H9 (cell line): ENCODE data around the gene GSTT2. TPM values are rescaled to one million over a fixed set of nuclear protein-coding genes. Genes with fewer than 3 reads are reported as not detected.
A peak's percentile ranks its signal among the peaks of the same experiment; 100 is the strongest.
"Not testable (repeated sequence)": the region's sequence is repeated elsewhere in the genome, so short reads cannot be mapped to it uniquely, and the experiment has no call there.

Experiments used
- DNase-seq: peaks from one replicate; pipeline ENCODE4 v3.0.0-alpha.2; 2017
- H2AFZ ChIP-seq: one replicate; pipeline ENCODE4 v1.6.1; 2013; ENCODE audit warnings: mild to moderate bottlenecking, low read length, control low read depth, moderate library complexity
- H2AK5ac ChIP-seq: 2 replicates; pipeline ENCODE4 v1.6.1; 2013; ENCODE audit warnings: low read length, control low read depth, mixed read lengths; ENCODE audit not compliant: insufficient read length
- H2BK120ac ChIP-seq: one replicate; pipeline ENCODE4 v1.6.1; 2013; ENCODE audit warnings: low read depth, mild to moderate bottlenecking, low read length, control low read depth, inconsistent platforms; ENCODE audit not compliant: poor library complexity, severe bottlenecking
- H2BK12ac ChIP-seq: 2 replicates; pipeline ENCODE4 v1.6.1; 2013; ENCODE audit warnings: low read length, control low read depth, mixed read lengths, low read depth; ENCODE audit not compliant: insufficient read length
- H2BK15ac ChIP-seq: 2 replicates; pipeline ENCODE4 v1.6.1; 2013; ENCODE audit warnings: low read depth, low read length, control low read depth
- H2BK20ac ChIP-seq: one replicate; pipeline ENCODE4 v1.6.1; 2013; ENCODE audit warnings: low read depth, mild to moderate bottlenecking, low read length, control low read depth, inconsistent platforms; ENCODE audit not compliant: poor library complexity, severe bottlenecking
- H2BK5ac ChIP-seq: 2 replicates; pipeline ENCODE4 v1.6.1; 2013; ENCODE audit warnings: low read length, control low read depth, mixed read lengths; ENCODE audit not compliant: insufficient read length
- H3K14ac ChIP-seq: 2 replicates; pipeline ENCODE4 v1.6.1; 2013; ENCODE audit warnings: low read length, control low read depth; ENCODE audit not compliant: insufficient read depth
- H3K18ac ChIP-seq: 2 replicates; pipeline ENCODE4 v1.6.1; 2013; ENCODE audit warnings: low read depth, mild to moderate bottlenecking, mixed read lengths, low read length, control low read depth; ENCODE audit not compliant: insufficient read length
- H3K23ac ChIP-seq: 2 replicates; pipeline ENCODE4 v1.6.1; 2013; ENCODE audit warnings: low read length, control low read depth, mixed read lengths, low read depth; ENCODE audit not compliant: insufficient read length
- H3K23me2 ChIP-seq: 2 replicates; pipeline ENCODE4 v1.6.1; 2013; ENCODE audit warnings: low read depth, mild to moderate bottlenecking, mixed read lengths, low read length, control low read depth; ENCODE audit not compliant: insufficient read length, poor library complexity, severe bottlenecking
- H3K27ac ChIP-seq: 2 replicates; pipeline ENCODE4 v1.5.1; 2013; ENCODE audit warnings: low read length, control low read depth, mixed read lengths, low read depth; ENCODE audit not compliant: insufficient read length
- H3K27me3 ChIP-seq: 2 replicates; pipeline ENCODE4 v1.6.1; 2013; ENCODE audit warnings: low read length, control low read depth, inconsistent platforms; ENCODE audit not compliant: insufficient read depth
- H3K4ac ChIP-seq: 2 replicates; pipeline ENCODE4 v1.6.1; 2013; ENCODE audit warnings: low read depth, mild to moderate bottlenecking, control low read depth, inconsistent platforms, low read length, moderate library complexity
- H3K4me1 ChIP-seq: 2 replicates; pipeline ENCODE4 v1.6.1; 2013; ENCODE audit warnings: low read length, control low read depth, inconsistent platforms; ENCODE audit not compliant: insufficient read depth
- H3K4me2 ChIP-seq: 2 replicates; pipeline ENCODE4 v1.6.1; 2013; ENCODE audit warnings: low read length, control low read depth, mixed read lengths; ENCODE audit not compliant: insufficient read length, insufficient read depth
- H3K56ac ChIP-seq: 2 replicates; pipeline ENCODE4 v1.6.1; 2013; ENCODE audit warnings: low read depth, mild to moderate bottlenecking, mixed read lengths, low read length, control low read depth; ENCODE audit not compliant: insufficient read length
- H3K79me1 ChIP-seq: 2 replicates; pipeline ENCODE4 v1.6.1; 2013; ENCODE audit warnings: low read depth, mild to moderate bottlenecking, moderate library complexity, low read length, control low read depth, inconsistent platforms; ENCODE audit not compliant: insufficient read depth, poor library complexity, severe bottlenecking
- H3K79me2 ChIP-seq: 2 replicates; pipeline ENCODE4 v1.6.1; 2013; ENCODE audit warnings: low read length, control low read depth, inconsistent platforms; ENCODE audit not compliant: insufficient read depth
- H3K9ac ChIP-seq: 2 replicates; pipeline ENCODE4 v1.6.1; 2013; ENCODE audit warnings: low read length, control low read depth, mixed read lengths; ENCODE audit not compliant: insufficient read length; ENCODE audit errors: extremely low read depth
- H3K9me3 ChIP-seq: one replicate; pipeline ENCODE4 v1.6.1; 2013; ENCODE audit warnings: low read depth, low read length, inconsistent platforms; ENCODE audit not compliant: control insufficient read depth
- H3T11ph ChIP-seq: one replicate; pipeline ENCODE4 v1.6.1; 2013; ENCODE audit warnings: mild to moderate bottlenecking, low read length, control low read depth, inconsistent platforms
- H4K20me1 ChIP-seq: one replicate; pipeline ENCODE4 v1.6.1; 2013; ENCODE audit not compliant: control insufficient read depth, insufficient read length, insufficient read depth
- H4K5ac ChIP-seq: 2 replicates; pipeline ENCODE4 v1.6.1; 2013; ENCODE audit warnings: low read depth, mild to moderate bottlenecking, mixed read lengths, low read length, control low read depth; ENCODE audit not compliant: insufficient read length
- H4K8ac ChIP-seq: replicated peaks from 2 replicates; pipeline ENCODE4 v1.6.1; 2013; ENCODE audit warnings: low read length, control low read depth, mixed read lengths, low read depth; ENCODE audit not compliant: insufficient read length
- H4K91ac ChIP-seq: 2 replicates; pipeline ENCODE4 v1.6.1; 2013; ENCODE audit warnings: low read depth, mild to moderate bottlenecking, moderate library complexity, mixed read lengths, low read length, control low read depth; ENCODE audit not compliant: insufficient read length
- H3K27ac Mint-ChIP-seq, 3 experiments: 2 replicates in 2 of 3; 3 replicates in 1 of 3; pipeline ENCODE4 v1.8.0; 2020 to 2021; ENCODE audit warnings: mixed read lengths in 3 of 3, mild to moderate bottlenecking in 1 of 3, moderate library complexity in 1 of 3
- H3K27me3 Mint-ChIP-seq: 2 replicates; pipeline ENCODE4 v1.8.0; 2021; ENCODE audit warnings: low read depth, mild to moderate bottlenecking, moderate library complexity, mixed read lengths
- H3K36me3 Mint-ChIP-seq, 3 experiments: 2 replicates in 2 of 3; 3 replicates in 1 of 3; pipeline ENCODE4 v1.8.0; 2020 to 2021; ENCODE audit warnings: low read depth in 3 of 3, mixed read lengths in 3 of 3; ENCODE audit not compliant: insufficient read depth in 1 of 3
- H3K4me1 Mint-ChIP-seq, 2 experiments: 2 replicates each; pipeline ENCODE4 v1.8.0; 2020; ENCODE audit warnings: mixed read lengths in 2 of 2
- H3K4me3 Mint-ChIP-seq, 2 experiments: 2 replicates in 1 of 2; 3 replicates in 1 of 2; pipeline ENCODE4 v1.8.0; 2020 to 2021; ENCODE audit warnings: mild to moderate bottlenecking in 2 of 2, mixed read lengths in 2 of 2, moderate library complexity in 1 of 2
- H3K9me3 Mint-ChIP-seq, 2 experiments: 2 replicates in 1 of 2; 3 replicates in 1 of 2; pipeline ENCODE4 v1.8.0; 2020; ENCODE audit warnings: mild to moderate bottlenecking in 2 of 2, mixed read lengths in 2 of 2, moderate library complexity in 1 of 2
- WGBS: extraction: QIAGEN DNeasy Blood & Tissue Kit; methylation state at CpG from one replicate; pipeline ENCODE4 v1.1.7; 2013; ENCODE audit warnings: missing lambda C conversion rate, low lambda C conversion rate, mixed read lengths; ENCODE audit not compliant: insufficient read length; ENCODE audit errors: extremely low coverage; 5-methylcytosine and 5-hydroxymethylcytosine counted together
- total RNA-seq: library from RNA; stranded (reverse); gene quantifications from 2 replicates; pipeline ENCODE4 v1.2.1, GENCODE V29; 2021

Gene GSTT2
- total RNA-seq, 1 experiment from 2014 or later, result 0.22 TPM

- H3K4ac ChIP-seq, H2BK15ac ChIP-seq, H4K20me1 ChIP-seq, H3K79me2 ChIP-seq, H3T11ph ChIP-seq, H4K91ac ChIP-seq, H3K9me3 ChIP-seq, H3K56ac ChIP-seq, H3K23ac ChIP-seq, H3K27ac ChIP-seq, H3K36me3 Mint-ChIP-seq, H3K14ac ChIP-seq, H3K9me3 Mint-ChIP-seq, H3K79me1 ChIP-seq, H3K4me1 ChIP-seq, H4K8ac ChIP-seq, H3K9ac ChIP-seq, H2AK5ac ChIP-seq, H2BK120ac ChIP-seq, H3K23me2 ChIP-seq, H3K27me3 Mint-ChIP-seq, H2BK20ac ChIP-seq, H2AFZ ChIP-seq, H3K27me3 ChIP-seq, H3K18ac ChIP-seq, H2BK5ac ChIP-seq: not testable (repeated sequence)
- Mint-ChIP-seq H3K4me3 (peak overlapping the region; percentile 6 to 43; a peak in 4 of 5 replicates), H3K4me1 (peaks cover 33 to 34% of the 10 kb centered on the region in 2 experiments), H3K27ac (peak overlapping the region in 2 of 3 experiments; percentile 21 to 59; a peak in 5 of 7 replicates)
- H4K5ac ChIP-seq, result peak overlapping the region; percentile 25
- peak; percentile 62 for DNase-seq
- no CpG with 5 or more reads among the region's 6 CpGs for WGBS
- peak overlapping the region; percentile 28 for H2BK12ac ChIP-seq
- H3K4me2 ChIP-seq, result peak overlapping the region; percentile 27
Measured at GRCh38 chr22:23954991-23955305, 25.0 kb upstream of the GSTT2 start.

- not testable (repeated sequence) for H3K56ac ChIP-seq
Measured at GRCh38 chr22:23955886-23956285, 24.0 kb upstream of the GSTT2 start.

More at GRCh38 chr22:23955886-23956285, 24.0 kb upstream of the GSTT2 start:
- not testable (repeated sequence) for H3K4ac ChIP-seq, H3K27me3 ChIP-seq, H4K91ac ChIP-seq, H4K5ac ChIP-seq, H4K8ac ChIP-seq, H3K27me3 Mint-ChIP-seq, H2BK120ac ChIP-seq, H3K18ac ChIP-seq, H3K27ac ChIP-seq, H2AK5ac ChIP-seq, H2BK12ac ChIP-seq, H2BK15ac ChIP-seq, H3K36me3 Mint-ChIP-seq, H3K79me2 ChIP-seq, H3K9ac ChIP-seq, H3T11ph ChIP-seq, H3K79me1 ChIP-seq, H3K23ac ChIP-seq, H2BK5ac ChIP-seq, H3K23me2 ChIP-seq, H3K14ac ChIP-seq, H4K20me1 ChIP-seq, H3K9me3 Mint-ChIP-seq, H3K9me3 ChIP-seq, H2AFZ ChIP-seq, H3K4me1 ChIP-seq, H2BK20ac ChIP-seq
- H3K27ac Mint-ChIP-seq, result peak overlapping the region; percentile 59 to 99 (median 98)
- peak; percentile 29 for DNase-seq
- WGBS, result no CpG with 5 or more reads among the region's 8 CpGs
- peak overlapping the region; percentile 58 to 76; a peak in 4 of 5 replicates for H3K4me3 Mint-ChIP-seq
- peak overlapping the region; percentile 2 for H3K4me2 ChIP-seq
- peaks cover 33% of the 10 kb centered on the region in 2 experiments for H3K4me1 Mint-ChIP-seq
